Activated T-cell treated with anti-CD3 and anti-CD28 coated beads, Interleukin-2, amount 50 U/mL, for 1 hour (primary cell): ENCODE data around the gene IFNA4.

ENCODE experiments used
- DNase-seq: peaks from one replicate; pipeline ENCODE4 v3.0.0-alpha.2; 2020

Gene IFNA4

GRCh38 chr9:21165516-21165915 is 21.9 kb downstream of the IFNA4 start:
- DNase-seq, result no peak

GRCh38 chr9:21160178-21160577 is 27.2 kb downstream of the IFNA4 start:
- DNase-seq, result no peak

- DNase-seq, result no peak
Observed at GRCh38 chr9:21155501-21155900, 31.9 kb downstream of the IFNA4 start.

- no peak for DNase-seq
Observed at GRCh38 chr9:21154018-21154608, 33.3 kb downstream of the IFNA4 start.

GRCh38 chr9:21153336-21154017 is 33.9 kb downstream of the IFNA4 start:
- DNase-seq, result no peak

- DNase-seq, result no peak
Observed at GRCh38 chr9:21144603-21145002, 42.8 kb downstream of the IFNA4 start.

- no peak for DNase-seq
Observed at GRCh38 chr9:21141427-21141882, 45.9 kb downstream of the IFNA4 start, which contains the start of gene IFNW1. Gene IFNW1 (minus strand): TSS chr9:21141832. CDS start chr9:21141570, 262 bp downstream.

- DNase-seq, result no peak
Observed at GRCh38 chr9:21137020-21137419, 50.4 kb downstream of the IFNA4 start.
